Stimulated activated CD4-positive, alpha-beta T cell treated with anti-CD3 and anti-CD28 coated beads, Interleukin-2, amount 100 ng/mL, for 48 hours (primary cell): Measurements from ENCODE around the gene GATAD2A.

ENCODE experiments used
- DNase-seq, 2 donors: peaks; one replicate each; pipeline ENCODE4 v3.0.0-alpha.2; 2020

Gene GATAD2A

DNA sequence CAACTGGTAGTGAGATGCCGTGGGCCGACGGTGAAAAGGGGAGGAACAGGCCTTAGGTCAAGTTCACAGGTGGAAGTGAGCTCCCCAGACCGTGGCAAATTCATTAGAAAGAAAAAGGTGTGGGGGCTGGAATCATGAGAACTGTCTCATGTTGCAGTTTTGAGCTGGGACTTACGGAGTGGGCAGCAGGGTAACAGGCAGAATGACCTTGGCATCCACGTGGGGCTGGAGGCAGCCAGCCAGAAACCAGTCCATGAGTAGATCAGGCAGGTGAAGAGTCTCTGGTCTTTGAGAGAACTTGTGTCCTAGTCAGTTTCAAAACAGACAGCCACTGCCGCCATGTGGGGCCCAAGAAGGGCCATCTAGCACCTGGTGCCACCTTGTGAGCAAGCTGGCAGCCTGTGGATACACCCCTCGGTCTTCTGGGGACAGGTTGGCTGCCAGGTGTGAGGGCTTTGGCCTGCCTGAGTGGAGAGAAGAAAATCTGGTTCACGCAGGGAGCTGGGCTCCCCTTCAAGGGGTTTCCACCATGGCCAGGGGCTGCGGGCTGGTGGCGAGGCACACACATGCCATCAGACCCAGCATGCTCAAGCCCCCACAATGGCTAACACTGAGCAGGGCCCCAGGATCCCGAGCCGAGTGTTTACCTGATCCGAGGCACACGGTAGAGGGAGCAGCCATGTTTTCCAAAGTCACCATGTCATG is 86.0 kb downstream of the GATAD2A start:
- DNase-seq, result no peak

DNA sequence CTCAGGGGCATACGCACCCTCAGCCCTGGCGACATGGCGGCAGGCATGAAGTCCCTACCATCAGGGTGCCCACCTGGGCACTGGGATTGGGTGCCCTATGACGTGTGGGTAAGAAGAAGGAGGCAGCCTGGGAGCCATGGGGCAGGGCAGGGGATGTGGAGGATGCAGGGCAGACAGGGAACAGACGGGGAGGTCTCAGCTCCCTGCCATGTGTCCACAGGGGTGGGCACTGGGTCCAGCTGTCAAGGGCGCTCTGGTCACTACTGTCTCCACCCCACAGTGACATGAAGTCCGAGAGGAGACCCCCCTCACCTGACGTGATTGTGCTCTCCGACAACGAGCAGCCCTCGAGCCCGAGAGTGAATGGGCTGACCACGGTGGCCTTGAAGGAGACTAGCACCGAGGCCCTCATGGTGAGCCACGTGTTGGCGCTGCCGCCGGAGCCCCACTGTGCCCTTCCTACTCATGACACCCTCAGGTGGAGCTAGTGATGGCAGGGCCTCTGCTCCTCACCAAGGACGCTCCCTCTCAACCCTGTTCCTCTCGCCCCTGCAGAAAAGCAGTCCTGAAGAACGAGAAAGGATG is 86.6 kb downstream of the GATAD2A start:
- DNase-seq, result no peak

DNA sequence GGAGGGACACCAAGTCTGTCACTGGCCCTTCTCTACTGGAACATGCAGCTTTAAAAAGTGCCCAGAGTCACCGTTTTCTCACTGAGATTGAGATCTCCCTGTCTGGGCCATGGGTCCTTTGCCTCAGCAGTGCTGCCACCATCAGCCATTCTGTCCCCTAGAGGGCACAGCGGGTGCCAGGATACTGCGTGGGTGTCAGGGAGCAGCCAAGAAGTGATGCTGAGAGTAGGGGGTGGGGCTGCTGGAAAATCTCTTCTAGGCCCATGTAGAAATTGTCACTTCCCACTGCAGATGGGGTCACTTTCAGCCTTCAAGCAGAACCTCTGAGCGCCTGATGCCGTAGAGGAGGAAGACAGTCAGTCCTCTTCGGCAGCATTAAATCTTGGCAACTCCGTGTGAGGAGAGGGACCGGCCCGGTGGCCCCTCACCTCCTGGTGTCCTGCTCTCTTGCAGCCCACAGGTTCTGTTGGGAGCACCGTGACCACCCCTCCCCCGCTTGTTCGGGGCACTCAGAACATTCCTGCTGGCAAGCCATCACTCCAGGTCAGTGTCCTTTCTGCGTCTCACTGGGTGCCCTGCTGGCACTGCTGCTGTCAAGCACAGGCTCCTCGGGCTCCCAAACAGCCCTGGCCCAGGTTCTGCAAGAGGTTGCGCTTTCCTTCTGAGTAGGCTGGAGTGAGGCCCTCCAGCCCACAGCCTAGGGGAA is 88.5 kb downstream of the GATAD2A start:
- no peak for DNase-seq

DNA sequence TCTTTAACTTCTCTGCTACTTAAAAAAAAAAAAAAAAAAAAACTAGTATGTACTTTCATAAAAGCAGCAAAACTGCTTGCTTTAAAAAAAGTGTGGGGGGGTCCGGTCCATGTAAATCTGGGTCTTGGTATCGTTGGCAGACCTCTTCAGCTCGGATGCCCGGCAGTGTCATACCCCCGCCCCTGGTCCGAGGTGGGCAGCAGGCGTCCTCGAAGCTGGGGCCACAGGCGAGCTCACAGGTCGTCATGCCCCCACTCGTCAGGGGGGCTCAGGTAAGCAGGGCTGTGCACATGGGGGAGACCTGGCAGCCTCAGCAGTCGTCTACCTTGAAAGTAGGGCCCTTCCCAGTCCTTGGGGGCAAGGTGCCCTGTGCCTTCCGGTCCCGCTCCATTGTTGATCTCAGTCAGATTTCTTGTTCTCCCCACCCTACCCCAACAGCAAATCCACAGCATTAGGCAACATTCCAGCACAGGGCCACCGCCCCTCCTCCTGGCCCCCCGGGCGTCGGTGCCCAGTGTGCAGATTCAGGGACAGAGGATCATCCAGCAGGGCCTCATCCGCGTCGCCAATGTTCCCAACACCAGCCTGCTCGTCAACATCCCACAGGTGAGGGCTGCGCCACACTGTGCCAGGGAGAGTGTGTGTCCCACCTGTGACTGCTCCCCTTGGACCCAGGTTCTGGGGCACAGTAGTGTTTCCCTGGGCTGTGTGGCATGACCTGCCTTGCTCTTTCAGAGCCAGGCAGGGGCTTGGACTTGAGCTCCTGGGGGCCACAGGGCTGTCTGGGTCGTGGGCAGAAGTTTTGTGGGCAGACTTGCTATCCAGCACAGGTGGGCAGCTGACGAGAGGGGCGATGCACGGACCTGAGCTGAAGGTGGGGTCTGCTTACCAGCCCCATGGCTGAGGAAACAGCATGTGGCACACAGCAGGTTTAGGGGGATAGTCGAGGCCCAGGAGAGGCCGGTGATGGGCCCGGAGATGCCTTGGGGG is 90.4 kb downstream of the GATAD2A start:
- no peak for DNase-seq

DNA sequence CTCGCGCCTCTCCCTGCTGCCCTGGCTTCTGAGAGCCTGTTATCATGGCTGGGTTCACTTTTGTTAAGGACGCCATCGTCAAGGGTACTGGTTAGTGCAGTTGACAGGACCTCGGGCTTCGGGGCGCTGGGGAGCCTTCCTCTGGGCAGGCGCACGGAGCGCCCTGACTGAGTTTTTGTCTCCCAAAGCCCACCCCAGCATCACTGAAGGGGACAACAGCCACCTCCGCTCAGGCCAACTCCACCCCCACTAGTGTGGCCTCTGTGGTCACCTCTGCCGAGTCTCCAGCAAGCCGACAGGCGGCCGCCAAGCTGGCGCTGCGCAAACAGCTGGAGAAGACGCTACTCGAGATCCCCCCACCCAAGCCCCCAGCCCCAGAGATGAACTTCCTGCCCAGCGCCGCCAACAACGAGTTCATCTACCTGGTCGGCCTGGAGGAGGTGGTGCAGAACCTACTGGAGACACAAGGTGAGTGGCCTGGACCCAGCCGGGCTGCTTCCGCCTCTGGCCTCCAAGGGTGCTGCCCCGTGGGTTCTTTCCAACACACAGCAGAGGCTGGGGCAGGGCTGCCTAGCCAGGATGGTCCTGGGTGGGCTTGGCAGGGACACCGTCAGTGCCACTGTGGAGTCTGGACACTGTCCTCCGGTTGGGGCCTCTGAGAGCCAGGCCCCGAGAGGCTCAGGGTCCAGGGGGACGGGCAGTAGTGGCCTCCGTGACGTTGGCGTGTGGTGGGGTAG is 92.9 kb downstream of the GATAD2A start:
- no peak for DNase-seq

DNA sequence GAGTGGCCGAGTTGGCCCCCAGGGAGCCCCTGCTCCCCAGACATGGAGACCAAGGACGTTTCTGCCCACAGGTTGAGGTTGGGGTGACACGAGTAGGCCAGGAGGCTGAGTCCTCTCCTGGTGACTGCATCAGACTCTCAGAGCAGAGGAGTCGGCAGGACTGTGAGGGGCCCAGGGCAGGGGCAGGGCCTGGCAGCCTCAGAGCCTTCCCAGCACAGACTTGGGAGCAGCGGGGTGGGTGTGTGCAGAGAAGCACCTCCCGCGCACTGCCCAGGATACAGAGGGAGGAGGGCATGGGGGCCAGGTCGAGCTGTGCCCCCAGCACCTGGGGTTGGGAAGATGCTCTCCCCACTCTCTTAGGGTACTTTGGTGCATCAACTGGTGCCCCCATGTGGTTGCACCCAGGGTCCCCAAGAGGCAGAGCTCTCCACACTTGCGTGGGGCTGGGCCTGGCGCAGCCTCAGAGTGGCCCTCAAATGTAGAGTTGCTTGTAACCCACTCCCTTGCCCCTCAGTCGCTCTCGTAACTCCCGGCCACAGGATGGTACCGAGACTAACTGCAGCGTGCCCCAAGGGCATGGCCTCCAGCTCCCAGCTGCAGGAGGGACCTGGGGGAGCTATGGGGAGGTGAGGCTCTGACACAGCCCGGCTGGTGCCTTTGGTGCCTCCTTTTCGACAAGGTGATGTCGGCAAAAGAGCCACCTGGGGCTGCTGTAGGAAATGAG is 94.0 kb downstream of the GATAD2A start:
- no peak for DNase-seq

DNA sequence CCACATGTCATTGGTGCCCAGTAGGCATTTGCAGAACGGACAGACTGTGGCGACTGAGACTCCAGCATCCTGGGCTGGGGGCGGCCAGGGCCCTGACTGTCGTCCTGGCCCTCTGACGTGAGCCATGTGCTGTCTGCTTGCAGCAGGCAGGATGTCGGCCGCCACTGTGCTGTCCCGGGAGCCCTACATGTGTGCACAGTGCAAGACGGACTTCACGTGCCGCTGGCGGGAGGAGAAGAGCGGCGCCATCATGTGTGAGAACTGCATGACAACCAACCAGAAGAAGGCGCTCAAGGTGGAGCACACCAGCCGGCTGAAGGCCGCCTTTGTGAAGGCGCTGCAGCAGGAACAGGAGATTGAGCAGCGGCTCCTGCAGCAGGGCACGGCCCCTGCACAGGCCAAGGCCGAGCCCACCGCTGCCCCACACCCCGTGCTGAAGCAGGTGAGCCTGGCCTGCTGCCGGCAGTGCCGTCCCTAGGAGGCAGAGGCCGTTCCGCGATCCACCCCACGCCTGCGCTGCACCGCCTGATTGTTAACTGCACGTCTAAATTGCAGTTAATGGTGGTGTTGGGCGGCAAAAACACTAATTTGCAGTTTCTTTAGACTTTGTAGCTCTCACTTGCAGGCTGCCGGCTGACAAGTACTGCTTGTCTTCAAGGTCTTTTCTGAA is 95.6 kb downstream of the GATAD2A start:
- no peak for DNase-seq

DNA sequence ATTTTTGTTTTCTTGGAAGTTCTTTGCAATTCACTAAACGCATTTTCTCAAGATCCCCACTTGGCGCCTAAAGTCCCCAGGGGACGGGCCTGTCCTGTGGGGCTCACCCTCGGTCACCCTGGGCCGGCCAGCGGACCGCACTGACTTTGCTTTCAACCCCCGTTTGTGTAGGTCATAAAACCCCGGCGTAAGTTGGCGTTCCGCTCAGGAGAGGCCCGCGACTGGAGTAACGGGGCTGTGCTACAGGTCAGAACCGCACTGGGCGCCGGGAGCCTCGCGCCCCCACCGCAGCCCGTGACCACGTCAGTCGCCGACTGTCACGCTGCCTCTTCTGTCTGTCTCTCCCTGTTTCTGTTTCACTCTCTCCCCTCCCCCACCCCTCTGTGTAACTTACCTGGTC is 96.3 kb downstream of the GATAD2A start:
- DNase-seq, result no peak

DNA sequence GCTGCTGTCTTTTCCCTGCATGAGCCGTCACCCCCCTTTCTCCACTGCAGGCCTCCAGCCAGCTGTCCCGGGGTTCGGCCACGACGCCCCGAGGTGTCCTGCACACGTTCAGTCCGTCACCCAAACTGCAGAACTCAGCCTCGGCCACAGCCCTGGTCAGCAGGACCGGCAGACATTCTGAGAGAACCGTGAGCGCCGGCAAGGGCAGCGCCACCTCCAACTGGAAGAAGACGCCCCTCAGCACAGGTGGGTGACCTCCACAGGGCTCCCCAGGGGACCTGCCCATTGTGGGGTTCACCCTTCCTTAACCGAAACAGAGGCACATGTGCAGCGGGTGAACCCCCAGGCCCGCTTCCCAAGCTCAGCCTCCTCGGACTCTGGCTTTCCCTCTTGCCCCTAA is 96.8 kb downstream of the GATAD2A start:
- no peak for DNase-seq

DNA sequence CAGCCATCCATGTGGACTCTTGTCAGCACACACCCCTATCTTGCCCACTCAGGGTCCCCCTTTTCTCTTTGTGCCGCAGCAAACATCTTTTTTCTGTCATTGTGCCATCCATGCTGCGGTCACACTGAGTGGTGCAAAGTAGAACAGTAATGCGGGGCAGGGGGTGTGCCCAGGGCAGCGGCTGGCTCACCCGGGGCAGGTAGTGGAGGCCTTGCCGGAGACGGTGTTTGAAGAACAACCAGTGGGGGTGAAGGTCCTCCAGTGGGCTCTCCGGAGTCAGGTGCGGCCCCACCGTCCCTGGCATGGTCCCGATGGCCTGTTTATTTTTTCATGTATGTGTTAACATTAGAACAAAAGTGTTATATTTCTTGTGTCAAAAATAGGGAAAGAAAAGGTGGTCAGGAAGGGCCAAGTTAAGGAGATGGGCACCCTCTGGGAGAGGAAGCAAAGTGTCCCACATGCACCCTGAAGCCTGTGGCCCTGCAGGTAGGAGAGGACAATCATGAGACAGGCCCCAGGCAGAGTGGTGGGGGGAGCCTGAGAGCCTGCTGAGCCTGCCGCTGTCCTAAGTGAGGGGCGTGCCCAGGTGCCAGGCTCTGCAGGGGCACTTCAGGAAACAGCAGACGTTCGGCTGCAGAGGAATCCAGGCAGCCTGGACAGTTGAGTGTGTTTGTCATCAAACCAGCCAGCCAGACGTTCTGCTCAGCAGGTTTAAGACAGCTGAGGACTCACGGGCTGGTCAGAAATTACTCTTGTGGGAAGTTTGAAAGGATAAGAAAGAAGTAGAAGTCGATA is 97.5 kb downstream of the GATAD2A start:
- DNase-seq, result no peak

DNA sequence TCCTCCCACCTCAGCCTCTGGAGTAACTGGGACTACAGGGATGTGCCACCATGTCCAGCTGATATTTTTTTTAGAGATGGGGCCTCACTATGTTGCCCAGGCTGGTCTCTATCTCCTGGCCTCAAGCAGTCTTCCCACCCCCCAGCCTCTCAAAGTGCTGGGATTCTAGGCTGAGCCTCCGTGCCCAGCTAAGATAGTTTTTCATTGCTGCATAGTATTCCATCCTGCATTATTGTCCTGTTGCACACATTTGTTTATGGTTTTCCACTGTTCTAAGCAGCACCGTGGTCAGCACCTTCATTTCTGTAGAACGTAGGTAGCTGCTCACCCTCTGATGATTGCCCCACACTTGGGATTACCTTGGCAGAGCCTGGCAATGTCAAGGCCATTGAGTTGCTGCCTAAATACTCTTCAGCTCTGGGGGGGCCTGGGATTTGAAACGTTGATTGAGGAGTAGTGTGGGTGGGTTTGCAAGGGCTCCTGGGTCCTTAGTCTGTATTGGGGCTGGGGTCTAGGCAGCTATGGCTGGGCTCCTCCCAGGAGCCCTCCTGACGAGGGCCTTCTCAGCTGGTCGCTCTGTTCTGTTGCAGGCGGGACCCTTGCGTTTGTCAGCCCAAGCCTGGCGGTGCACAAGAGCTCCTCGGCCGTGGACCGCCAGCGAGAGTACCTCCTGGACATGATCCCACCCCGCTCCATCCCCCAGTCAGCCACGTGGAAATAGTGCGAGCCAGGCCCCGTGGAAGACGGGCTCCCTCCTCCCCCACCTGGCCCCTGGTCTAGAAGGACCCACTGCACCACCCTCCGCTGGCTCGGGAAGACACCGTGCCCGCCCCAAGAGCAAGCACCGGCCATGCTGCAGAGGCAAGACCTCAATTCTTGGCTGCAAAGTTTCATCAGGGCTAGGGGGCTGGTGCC is 99.5 kb downstream of the GATAD2A start:
- no peak for DNase-seq

DNA sequence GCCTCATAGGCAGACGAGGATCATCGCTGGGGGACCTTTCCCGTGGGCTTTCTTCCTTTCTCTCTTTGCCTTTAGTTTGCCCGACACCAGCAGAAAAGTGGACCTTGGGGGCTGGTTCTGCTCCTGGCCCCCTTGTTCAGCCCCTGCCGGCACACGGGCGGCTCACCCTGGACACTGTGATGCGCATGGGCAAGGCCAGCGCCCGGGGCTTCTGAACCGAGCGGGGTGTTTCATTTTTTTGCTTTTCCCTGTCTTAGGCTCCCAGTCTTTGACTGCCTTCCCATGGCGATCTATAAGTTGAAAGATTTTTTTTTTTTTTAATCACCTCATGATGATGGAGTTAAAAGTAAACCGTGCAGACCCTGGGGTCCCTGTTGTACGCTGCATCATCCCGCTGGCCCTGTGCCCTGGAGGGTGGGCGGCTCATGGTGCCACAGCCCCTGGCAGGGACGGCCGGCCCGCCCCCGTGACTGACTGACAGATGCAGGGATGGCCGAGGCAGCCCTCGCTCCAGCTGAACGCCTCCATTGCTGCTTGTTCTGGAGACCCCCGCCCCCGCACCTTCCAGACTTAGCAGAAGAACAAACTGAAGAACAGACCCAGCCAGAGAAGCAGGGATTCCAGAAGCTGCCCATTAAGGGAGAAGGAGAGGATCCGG is 100.3 kb downstream of the GATAD2A start:
- no peak for DNase-seq

DNA sequence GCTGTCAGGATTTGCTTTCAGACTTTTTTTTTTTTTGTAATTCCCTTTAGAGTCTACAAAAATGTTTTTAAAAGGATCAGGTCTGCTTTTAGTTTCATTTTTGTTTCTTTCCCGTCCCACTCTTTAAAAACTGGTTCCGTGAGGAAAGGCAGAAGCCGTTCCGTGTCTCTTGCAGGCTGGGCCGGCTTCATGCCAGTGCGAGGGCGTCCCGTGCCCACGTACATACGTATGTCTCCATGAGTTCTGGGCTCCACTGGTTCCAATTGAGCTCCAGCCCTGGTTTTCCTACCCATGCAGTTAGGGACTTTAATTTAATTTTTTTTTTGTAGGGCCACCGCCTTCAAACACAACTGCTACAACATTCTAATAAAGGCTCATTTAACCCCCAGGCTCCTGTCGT is 101.1 kb downstream of the GATAD2A start:
- no peak for DNase-seq

DNA sequence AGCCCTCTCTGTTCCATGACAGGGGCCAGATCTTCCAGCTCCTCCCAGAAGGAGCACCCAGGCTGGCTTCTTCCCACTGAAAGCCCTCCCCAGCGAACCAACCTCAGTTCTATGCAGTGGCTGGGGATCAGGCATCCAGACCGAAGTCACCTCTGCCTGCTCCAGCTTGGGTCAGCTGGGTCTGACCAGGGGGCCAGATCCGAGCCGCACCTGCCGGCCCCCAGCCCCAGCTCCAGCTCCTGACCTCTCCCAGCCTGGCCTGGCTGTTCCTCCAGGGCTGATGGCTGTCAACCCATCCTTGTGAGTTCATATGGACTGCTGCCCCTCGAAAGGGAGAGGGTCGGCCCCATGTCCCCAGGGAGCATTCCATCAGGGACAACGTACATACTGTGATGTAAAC is 101.9 kb downstream of the GATAD2A start:
- no peak for DNase-seq

DNA sequence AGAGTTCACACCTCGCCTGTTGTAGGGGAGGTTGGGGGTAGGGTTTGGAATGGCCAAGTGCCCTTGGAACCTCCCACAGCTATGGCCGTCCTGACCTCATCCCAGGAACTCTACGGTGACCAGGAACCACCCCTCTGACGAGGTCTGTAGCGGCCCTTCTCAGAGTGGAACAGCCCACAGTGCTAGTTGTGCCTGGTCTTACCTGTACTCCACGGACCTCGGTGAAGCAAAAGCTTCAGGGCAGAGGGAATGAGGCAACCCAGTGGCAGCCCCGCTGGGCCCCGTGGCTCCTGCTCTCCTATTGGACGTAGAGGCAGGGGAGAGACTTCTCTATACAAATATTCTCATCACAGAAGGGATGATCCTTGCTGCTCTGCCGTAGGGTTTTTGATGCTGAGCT is 102.7 kb downstream of the GATAD2A start:
- DNase-seq, result no peak

DNA sequence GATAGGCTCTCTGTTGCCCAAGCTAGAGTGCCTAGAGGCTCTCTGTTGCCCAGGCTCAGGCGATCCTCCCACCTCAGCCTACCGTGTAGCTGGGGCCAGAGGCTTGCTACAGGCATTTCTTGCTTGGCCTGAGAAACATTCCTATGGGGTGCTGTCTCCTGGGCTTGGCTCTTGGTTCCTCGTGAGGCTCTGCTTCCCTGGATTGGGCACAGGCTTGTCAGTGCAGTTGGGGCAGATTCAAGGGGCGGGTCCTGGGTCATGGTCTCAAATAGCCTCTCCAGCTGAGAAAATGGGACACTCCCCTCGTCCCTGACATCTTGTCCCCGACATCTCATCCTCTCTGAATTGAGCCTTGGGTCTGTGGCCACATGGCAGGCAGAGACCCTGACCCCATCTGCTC is 105.0 kb downstream of the GATAD2A start:
- DNase-seq, result no peak

DNA sequence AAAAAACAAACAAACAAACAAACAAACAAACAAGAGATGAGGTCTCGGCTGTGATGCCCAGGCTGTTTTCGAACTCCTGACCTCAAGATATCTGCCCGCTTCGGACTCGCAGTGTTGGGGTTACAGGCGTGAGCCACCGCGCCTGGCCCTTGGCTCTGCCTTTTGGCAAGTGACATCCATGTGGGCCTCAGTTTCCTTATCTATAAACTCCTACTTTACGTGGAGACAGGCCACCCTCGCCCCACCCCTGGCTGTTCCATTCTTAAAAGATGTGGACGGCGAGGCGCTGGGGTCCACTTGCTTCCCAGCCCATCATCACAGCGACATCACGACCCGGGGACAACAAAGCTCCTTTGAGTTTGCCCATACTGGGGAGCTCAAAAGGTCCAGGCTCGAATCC is 108.2 kb downstream of the GATAD2A start:
- DNase-seq, result no peak

DNA sequence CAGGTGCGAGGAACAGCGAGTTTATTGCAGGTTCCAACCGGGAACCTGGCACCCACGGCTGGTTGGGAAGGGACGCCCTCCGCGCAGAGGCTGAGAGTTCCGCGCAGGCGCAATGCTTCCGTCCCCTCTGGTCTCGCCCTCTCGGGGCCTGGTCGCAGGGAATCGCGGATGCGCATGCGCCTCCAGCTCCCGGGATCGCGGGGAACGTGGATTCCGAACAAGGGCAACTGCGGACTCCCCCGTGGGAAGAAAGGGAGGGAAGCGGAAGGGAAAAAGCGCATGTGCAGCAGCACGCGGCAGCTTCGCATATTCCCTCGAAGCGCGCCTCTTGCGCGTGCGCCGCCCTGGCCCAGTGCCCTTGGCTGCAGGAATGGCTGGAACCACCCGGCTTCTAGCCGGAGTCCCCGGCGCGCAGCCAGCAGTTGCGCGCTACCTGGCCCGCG is 108.8 kb downstream of the GATAD2A start:
- DNase-seq, result no peak
